ENCODE data around the gene ZNF689.
"Not testable (repeated sequence)": the region's sequence is repeated elsewhere in the genome, so short reads cannot be mapped to it uniquely, and the experiment has no call there.

Gene ZNF689

GRCh38 chr16:30633526-30633925 is 23.3 kb upstream of the ZNF689 start:
- DNase-seq: no peak

GRCh38 chr16:30632454-30632853 is 22.3 kb upstream of the ZNF689 start:
- not testable (repeated sequence) for DNase-seq

GRCh38 chr16:30628628-30629540 is 18.7 kb upstream of the ZNF689 start:
- DNase-seq: peak; percentile 95

- no peak for DNase-seq
Measured at GRCh38 chr16:30626236-30626635, 16.0 kb upstream of the ZNF689 start.

GRCh38 chr16:30623536-30624283 is 13.5 kb upstream of the ZNF689 start:
- no peak for DNase-seq

GRCh38 chr16:30622455-30623032 is 12.4 kb upstream of the ZNF689 start:
- DNase-seq: no peak

GRCh38 chr16:30621765-30622164 is 11.6 kb upstream of the ZNF689 start:
- DNase-seq: no peak

GRCh38 chr16:30620169-30620568 is 10.0 kb upstream of the ZNF689 start:
- DNase-seq: no peak

- no peak for DNase-seq
Measured at GRCh38 chr16:30619638-30620037, 9.4 kb upstream of the ZNF689 start.

- DNase-seq: no peak
Measured at GRCh38 chr16:30619202-30619601, 9.0 kb upstream of the ZNF689 start.

- peak; percentile 94 for DNase-seq
Measured at GRCh38 chr16:30615358-30616091, 5.3 kb upstream of the ZNF689 start.

GRCh38 chr16:30609002-30609925 is 925 bp downstream of the ZNF689 start:
- DNase-seq: peak; percentile 60

- no peak for DNase-seq
Measured at GRCh38 chr16:30606004-30606403, 4.2 kb downstream of the ZNF689 start.

- no peak for DNase-seq
Measured at GRCh38 chr16:30605158-30605557, 5.0 kb downstream of the ZNF689 start.

- no peak for DNase-seq
Measured at GRCh38 chr16:30604316-30604947, 5.8 kb downstream of the ZNF689 start.

- DNase-seq: no peak
Measured at GRCh38 chr16:30603945-30604315, 6.3 kb downstream of the ZNF689 start.

GRCh38 chr16:30602616-30603277 is 7.4 kb downstream of the ZNF689 start:
- DNase-seq: no peak

- no peak for DNase-seq
Measured at GRCh38 chr16:30601966-30602365, 8.2 kb downstream of the ZNF689 start.

GRCh38 chr16:30600929-30601328 is 9.3 kb downstream of the ZNF689 start:
- DNase-seq: no peak

- no peak for DNase-seq
Measured at GRCh38 chr16:30600215-30600614, 10.0 kb downstream of the ZNF689 start.

GRCh38 chr16:30592871-30593270 is 17.3 kb downstream of the ZNF689 start:
- DNase-seq: no peak

Measured in activated CD4-positive, alpha-beta T cell treated with anti-CD3 and anti-CD28 coated beads for 48 hours (primary cell).